SK-N-SH (cell line): Measurements from ENCODE around the gene COL25A1.

Source experiments
- GABPA ChIP-seq: IDR thresholded peaks from 2 replicates; pipeline ENCODE4 v1.4.0; 2012; ENCODE audit warnings: low read depth, mild to moderate bottlenecking
- TF ChIP-seq, protein P1 (sequence below): fragments of 200-600 bp; sonication (generic); IDR thresholded peaks from 2 replicates; pipeline ENCODE4 v1.6.1; 2017; ENCODE audit warnings: antibody characterized with exemption, mild to moderate bottlenecking, moderate library complexity
- TF ChIP-seq, protein P2 (sequence below): IDR thresholded peaks from 2 replicates; pipeline ENCODE4; 2012
- TF ChIP-seq, protein P3 (sequence below): fragments of 150-350 bp; IDR thresholded peaks from 2 replicates; pipeline ENCODE4 v1.6.1; 2016; ENCODE audit warnings: mild to moderate bottlenecking, low read depth, low read length

DNA sequence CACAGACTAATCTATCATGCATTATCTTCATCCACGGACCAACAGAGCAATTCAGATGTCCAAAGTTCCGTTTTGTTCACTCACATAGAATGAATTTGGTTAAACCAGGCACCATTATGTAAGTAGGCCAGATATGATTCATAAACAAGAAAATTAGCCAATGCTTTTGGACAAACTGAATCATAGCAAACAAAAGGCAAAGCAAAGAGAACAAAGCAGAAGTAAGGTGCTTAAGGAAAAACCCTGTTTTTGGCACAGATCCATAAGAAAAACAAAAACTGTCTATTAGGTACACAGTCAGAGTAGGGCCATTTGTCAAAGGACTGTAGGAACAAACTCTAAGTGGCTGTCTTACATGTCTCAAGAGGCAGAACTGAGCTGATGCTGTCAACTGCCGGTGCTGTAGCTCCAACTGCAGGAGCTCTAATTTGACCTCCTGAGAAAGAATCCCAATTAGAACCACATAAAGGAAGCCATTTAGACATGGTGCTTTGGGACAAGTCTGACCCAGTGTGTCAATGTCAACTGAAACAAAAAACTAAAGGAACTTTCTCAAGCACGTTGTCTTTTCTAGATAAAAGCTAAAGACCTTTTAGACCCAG, 146.7 kb downstream of the COL25A1 start:
- TF ChIP-seq, protein P1, sequence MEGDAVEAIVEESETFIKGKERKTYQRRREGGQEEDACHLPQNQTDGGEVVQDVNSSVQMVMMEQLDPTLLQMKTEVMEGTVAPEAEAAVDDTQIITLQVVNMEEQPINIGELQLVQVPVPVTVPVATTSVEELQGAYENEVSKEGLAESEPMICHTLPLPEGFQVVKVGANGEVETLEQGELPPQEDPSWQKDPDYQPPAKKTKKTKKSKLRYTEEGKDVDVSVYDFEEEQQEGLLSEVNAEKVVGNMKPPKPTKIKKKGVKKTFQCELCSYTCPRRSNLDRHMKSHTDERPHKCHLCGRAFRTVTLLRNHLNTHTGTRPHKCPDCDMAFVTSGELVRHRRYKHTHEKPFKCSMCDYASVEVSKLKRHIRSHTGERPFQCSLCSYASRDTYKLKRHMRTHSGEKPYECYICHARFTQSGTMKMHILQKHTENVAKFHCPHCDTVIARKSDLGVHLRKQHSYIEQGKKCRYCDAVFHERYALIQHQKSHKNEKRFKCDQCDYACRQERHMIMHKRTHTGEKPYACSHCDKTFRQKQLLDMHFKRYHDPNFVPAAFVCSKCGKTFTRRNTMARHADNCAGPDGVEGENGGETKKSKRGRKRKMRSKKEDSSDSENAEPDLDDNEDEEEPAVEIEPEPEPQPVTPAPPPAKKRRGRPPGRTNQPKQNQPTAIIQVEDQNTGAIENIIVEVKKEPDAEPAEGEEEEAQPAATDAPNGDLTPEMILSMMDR: no peak
- TF ChIP-seq, protein P2, sequence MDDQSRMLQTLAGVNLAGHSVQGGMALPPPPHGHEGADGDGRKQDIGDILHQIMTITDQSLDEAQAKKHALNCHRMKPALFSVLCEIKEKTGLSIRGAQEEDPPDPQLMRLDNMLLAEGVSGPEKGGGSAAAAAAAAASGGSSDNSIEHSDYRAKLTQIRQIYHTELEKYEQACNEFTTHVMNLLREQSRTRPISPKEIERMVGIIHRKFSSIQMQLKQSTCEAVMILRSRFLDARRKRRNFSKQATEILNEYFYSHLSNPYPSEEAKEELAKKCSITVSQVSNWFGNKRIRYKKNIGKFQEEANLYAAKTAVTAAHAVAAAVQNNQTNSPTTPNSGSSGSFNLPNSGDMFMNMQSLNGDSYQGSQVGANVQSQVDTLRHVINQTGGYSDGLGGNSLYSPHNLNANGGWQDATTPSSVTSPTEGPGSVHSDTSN: no peak
- no peak for TF ChIP-seq GABPA
- TF ChIP-seq, protein P3, sequence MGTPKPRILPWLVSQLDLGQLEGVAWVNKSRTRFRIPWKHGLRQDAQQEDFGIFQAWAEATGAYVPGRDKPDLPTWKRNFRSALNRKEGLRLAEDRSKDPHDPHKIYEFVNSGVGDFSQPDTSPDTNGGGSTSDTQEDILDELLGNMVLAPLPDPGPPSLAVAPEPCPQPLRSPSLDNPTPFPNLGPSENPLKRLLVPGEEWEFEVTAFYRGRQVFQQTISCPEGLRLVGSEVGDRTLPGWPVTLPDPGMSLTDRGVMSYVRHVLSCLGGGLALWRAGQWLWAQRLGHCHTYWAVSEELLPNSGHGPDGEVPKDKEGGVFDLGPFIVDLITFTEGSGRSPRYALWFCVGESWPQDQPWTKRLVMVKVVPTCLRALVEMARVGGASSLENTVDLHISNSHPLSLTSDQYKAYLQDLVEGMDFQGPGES: no peak
